HG03442 (cell line): ENCODE results near the gene MILR1.
"Not testable (repeated sequence)": the region's sequence is repeated elsewhere in the genome, so short reads cannot be mapped to it uniquely, and the experiment has no call there.

Experiments
- ATAC-seq: cut with Tn5 transposase; IDR thresholded peaks from one replicate; pipeline ENCODE4 v1.9.1; 2021; ENCODE audit warnings: mild to moderate bottlenecking, moderate library complexity; ENCODE audit not compliant: unreplicated experiment

Gene MILR1

DNA sequence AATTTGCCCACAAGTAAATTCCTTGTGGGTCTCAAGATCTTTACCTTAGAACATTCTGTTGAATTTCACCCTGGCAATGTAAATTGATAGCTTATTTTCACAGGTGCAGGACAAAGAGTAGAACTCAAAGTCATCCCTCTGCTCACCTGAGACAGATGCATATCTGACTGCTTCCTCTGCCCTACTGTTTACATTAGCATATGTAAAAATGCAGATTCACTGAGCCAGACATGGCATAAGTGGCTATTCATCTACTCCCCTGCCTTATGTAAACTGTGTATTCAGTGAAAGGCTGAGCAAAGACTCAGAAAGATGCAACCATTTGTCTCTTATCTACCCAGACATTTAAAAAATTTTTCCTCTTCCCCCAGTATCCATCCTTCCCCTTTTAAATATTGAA, 22.3 kb upstream of the MILR1 start:
- ATAC-seq: no peak

DNA sequence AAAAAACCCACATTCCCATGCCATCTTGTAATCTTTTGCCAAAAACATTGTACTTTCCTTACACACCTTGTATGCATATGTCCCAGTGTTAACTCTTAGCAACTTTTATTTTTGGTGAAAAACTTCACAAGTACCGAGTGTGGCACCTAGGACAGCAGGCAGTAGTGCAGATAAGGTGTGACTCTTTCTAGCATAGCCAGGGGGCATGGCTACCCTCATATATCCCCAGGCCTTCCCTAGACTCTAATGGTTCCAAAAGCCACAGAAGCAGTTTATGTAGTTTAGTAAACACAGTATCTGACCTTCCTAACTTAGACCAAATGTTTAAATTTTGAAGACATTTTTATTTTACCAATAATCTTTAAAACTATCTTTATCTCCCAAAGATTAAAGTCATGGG, 20.5 kb upstream of the MILR1 start:
- ATAC-seq: no peak

GRCh38 chr17:64430036-64430435, 18.9 kb upstream of the MILR1 start:
- not testable (repeated sequence) for ATAC-seq

DNA sequence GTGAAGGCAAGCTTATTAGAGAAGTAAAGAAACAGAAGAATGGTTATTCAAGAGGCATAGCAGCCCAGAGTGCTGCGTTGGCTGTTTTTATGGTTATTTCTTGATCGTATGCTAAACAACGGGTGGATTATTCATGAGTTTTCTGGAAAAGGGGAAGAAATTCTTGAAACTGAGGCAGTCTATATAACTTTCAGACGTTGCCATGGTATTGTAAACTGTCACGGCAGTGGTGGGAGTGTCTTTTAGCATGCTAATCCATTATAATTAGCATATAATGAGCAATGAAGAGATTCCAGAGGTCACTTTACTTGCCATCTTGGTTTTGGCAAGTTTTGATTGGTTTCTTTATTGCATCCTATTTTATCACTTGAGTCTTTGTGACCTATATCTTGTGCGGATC, 17.4 kb upstream of the MILR1 start:
- ATAC-seq: no peak

- ATAC-seq: no peak
These were observed 10.9 kb upstream of the MILR1 start for GRCh38 chr17:64437944-64438525.

- ATAC-seq: not testable (repeated sequence)
These were observed 9.4 kb upstream of the MILR1 start for GRCh38 chr17:64439521-64439920.

DNA sequence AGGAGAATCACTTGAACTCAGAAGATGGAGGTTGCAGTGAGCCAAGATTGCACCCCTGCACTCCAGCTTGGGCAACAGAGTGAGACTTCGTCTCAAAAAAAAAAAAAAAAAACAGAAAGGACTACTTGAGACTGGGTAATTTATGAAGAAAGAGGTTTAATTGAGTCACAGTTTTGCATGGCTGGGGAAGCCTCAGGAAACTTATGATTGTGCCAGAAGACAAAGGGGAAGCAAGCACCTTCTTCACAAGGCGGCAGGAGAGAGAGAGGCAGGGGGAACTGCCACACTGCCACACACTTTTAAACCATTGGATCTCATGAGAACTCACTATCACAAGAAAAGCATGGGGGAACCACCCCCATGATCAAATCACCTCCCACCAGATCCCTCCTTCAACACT, 9.0 kb upstream of the MILR1 start:
- ATAC-seq: no peak

DNA sequence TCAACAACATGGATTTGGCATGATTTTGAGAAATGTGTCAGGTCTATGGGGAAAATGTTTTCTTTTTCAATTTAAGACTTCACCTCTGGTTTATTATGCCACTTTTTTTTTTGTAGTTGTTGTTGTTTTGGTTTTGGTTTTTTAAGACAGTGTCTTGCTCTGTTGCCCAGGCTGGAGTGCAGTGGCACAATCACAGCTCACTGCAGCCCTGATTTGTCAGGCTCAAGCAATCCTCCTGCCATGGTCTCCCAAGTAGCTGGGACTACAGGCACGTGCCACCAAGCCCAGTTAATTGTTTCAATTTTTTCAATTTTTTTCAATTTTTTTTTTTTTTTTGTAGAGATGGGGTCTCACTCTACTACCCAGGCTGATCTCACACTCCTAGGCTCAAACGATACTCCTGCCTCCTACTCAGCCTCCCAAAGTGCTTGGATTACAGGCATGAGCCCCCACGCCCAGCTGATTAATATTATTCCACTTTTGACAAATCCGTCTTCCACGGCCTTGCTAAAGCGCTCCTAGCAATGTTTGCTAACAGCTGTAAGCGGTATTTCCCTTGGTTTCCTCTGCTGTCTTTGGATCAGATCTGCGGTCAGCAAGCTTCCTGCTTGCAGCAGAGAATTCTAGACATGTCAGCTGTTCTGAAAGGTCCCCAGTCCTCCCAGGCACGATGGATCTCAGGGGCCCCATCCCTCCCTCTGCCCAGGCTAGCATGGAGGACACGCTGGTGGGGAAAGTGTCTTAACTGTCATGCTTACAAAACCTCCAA, 7.0 kb upstream of the MILR1 start:
- ATAC-seq: no peak

DNA sequence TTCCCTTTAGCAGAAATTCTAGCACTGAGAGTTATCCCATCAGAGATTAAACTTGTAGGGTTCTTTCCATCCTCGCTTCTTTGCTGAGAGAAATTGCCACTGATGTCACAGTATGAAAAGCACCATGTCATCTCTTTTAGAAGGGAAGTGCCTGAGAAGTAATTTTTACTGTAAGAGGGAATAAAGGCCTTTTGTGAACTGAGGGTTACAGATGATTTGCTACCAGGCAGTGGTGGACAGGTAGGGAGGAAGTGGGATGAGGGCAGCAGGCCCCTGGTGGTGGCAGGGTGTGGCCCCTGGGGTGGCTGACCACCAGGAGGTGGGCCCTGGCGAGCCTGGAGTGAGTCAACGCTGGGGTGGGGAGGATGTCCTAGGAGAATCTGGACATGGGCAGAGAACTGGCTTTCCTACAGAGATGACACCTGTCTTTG, 6.4 kb upstream of the MILR1 start:
- no peak for ATAC-seq

DNA sequence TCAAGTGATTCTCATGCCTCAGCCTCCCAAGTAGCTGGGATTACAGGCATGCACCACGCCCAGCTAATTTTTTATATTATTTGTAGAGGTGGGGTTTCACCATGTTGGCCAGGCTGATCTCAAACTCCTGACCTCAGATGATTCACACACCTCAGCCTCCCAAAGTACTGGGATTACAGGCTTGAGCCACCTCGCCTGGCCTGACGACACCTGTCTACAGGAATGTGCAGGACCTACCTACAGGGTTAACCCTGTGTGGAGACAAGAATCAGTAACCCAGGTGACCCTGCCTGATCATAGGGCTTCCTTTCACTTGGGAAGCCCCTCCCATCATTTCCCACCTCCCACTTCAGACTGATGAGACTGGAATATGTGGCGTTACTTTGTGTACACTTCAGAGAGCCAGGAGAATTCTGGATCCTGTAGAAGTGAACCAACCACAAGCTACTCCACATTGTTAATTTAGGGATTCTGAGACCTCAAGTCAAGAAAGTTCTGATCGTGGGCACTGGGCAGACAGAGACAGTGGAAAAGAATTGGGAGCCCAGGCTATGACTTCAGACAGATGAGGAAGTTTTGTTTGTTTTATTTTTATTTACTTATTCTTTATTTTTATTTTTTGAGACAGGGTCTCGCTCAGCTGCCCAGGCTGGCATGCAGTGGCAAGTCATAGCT, 5.7 kb upstream of the MILR1 start:
- ATAC-seq: no peak

- no peak for ATAC-seq
These were observed 1.4 kb upstream of the MILR1 start for GRCh38 chr17:64447526-64447925.

DNA sequence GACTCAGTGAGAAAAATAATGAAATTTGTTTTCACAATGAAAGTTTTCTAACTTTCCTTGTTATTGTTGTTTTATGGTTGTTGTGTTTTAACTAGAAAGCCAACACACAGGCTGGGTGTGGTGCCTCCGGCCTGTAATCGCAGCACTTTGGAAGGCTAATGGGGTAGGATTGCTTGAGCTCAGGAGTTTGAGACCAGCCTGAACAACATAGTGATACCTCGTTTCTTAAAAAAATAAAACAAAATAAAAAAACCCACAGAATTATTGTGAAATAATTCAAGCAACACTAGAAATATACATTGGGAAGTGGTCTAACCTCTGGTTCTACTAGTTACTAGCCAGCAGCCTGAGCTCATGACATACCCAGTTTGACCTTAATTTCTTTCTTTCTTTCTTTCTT, 630 bp downstream of the MILR1 start:
- ATAC-seq: no peak

DNA sequence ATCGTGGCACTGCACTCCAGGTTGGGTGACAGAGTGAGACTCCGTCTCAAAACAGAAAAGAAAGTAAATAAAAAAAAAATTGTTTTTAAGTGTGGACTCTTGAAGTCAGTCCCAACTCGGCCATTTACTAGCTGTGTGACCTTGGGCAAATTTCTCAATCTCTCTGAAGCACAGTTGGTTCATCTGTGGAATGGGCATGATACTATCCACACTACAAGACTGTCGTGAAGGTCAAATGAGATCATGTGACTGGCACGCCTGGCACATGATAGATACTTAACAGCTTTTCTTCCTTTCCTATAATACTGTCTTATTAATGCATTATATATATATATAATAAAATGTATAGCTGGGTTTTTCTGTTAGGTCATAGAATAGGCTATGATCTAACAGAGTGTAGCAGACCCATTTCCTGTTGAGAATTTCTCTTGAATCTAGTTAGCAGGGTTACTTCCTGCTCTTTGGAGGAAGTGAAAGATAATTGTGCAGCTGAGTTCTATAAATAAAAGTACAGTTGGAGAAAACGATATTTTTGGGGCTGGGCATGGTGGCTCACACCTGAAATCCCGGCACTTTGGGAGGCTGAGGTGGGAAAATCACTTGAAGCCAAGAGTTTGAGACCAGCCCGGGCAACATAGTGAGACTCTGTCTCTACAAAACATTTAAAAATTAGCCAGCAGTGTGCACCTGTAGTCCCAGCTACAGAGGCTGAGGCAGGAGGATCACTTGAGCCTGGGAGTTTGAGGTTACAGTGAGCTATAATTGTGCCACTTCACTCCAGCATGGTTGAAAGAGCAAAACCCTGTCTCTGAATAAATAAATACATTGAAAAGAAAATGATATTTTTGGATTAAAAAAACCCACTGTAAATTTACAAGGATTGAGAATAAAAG, 7.3 kb downstream of the MILR1 start:
- ATAC-seq: no peak

GRCh38 chr17:64457156-64457555, 8.2 kb downstream of the MILR1 start:
- no peak for ATAC-seq

- no peak for ATAC-seq
These were observed 9.8 kb downstream of the MILR1 start for GRCh38 chr17:64458756-64459155.

GRCh38 chr17:64459284-64459747, 10.4 kb downstream of the MILR1 start:
- ATAC-seq: no peak

DNA sequence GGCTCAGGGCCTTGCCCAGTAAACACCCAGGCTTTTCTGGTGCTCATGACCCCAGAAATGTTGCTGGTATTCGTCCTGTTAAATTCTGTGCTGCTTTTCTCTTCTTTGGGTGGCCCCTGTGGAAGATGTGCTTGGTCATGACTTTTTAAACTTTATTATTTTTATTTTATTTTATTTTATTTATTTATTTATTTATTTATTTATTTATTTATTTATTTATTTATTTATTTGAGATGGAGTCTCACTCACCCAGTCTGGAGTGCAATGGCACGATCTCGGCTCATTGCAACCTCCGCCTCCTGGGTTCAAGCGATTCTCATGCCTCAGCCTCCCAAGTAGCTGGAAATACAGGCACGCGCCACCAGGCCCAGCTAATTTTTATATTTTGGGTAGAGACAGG, 10.9 kb downstream of the MILR1 start:
- ATAC-seq: not testable (repeated sequence)

DNA sequence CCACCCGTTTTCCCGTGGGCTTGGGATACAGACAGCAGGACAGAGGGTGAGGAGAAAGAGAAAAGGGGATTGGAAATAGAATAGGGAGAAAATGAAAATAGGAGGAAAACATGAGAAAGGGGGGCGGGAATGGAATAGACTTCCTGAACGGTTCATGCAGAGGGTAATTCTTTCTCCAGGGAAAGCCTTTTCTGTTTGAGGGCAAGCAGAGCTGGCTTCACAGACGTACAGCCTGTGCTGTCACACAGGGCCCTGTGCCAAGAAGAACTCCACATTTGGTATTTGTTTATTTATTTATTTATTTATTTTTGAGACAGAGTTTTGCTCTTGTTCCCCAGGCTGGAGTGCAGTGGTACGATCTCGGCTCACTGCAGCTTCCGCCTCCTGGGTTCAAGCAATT, 12.0 kb downstream of the MILR1 start:
- no peak for ATAC-seq

GRCh38 chr17:64461788-64462187, 12.9 kb downstream of the MILR1 start:
- no peak for ATAC-seq

GRCh38 chr17:64466019-64466735, 17.3 kb downstream of the MILR1 start:
- ATAC-seq: no peak
